Neuronal stem cell (in vitro differentiated cells): ENCODE data around the gene ANTXR1.

Experiments used
- DNase-seq: peaks from one replicate; pipeline ENCODE4 v3.0.0-alpha.2; 2013; ENCODE audit warnings: low spot score
- H2AFZ ChIP-seq: one replicate; pipeline ENCODE4 v1.6.1; 2013; ENCODE audit warnings: mild to moderate bottlenecking, low read length, inconsistent platforms
- H2AK5ac ChIP-seq: 2 replicates; pipeline ENCODE4 v1.6.1; 2013; ENCODE audit warnings: low read depth, mild to moderate bottlenecking, inconsistent platforms, low read length, moderate library complexity, mixed read lengths
- H2BK120ac ChIP-seq: 2 replicates; pipeline ENCODE4 v1.6.1; 2013; ENCODE audit warnings: low read depth, mild to moderate bottlenecking, inconsistent platforms, low read length, moderate library complexity, mixed read lengths
- H2BK12ac ChIP-seq: one replicate; pipeline ENCODE4 v1.6.1; 2013; ENCODE audit warnings: low read length, inconsistent platforms
- H2BK15ac ChIP-seq: 2 replicates; pipeline ENCODE4 v1.6.1; 2013; ENCODE audit warnings: mild to moderate bottlenecking, low read length, inconsistent platforms, mixed read lengths
- H2BK5ac ChIP-seq: one replicate; pipeline ENCODE4 v1.6.1; 2013; ENCODE audit warnings: inconsistent platforms, mild to moderate bottlenecking, low read length, moderate library complexity
- H3K14ac ChIP-seq: one replicate; pipeline ENCODE4 v1.6.1; 2013; ENCODE audit warnings: low read length, inconsistent platforms
- H3K18ac ChIP-seq: 2 replicates; pipeline ENCODE4 v1.6.1; 2013; ENCODE audit warnings: low read length, inconsistent platforms
- H3K23ac ChIP-seq: 2 replicates; pipeline ENCODE4 v1.6.1; 2013; ENCODE audit warnings: low read depth, mild to moderate bottlenecking, mixed read lengths, low read length, inconsistent platforms; ENCODE audit not compliant: poor library complexity
- H3K27ac ChIP-seq: replicated peaks from 3 replicates; pipeline ENCODE4 v1.5.1; 2013; ENCODE audit warnings: low read length, inconsistent platforms
- H3K27me3 ChIP-seq, 3 experiments: 2 replicates each; pipeline ENCODE4 v1.6.1; 2013; ENCODE audit warnings: low read length in 3 of 3, mild to moderate bottlenecking in 2 of 3, inconsistent platforms in 1 of 3, low read depth in 1 of 3, mixed read lengths in 1 of 3, moderate library complexity in 1 of 3; ENCODE audit not compliant: control insufficient read depth in 3 of 3, insufficient read depth in 3 of 3
- H3K36me3 ChIP-seq, 2 donors: replicated peaks in 1 of 2; 2 replicates each; pipeline ENCODE4 v1.6.1; 2013; ENCODE audit warnings: low read length in 2 of 2; ENCODE audit not compliant: control insufficient read depth in 2 of 2, insufficient read depth in 2 of 2
- H3K4ac ChIP-seq: 2 replicates; pipeline ENCODE4 v1.6.1; 2013; ENCODE audit warnings: inconsistent platforms, mild to moderate bottlenecking, low read length, moderate library complexity
- H3K4me1 ChIP-seq, 2 donors: 1 replicate in 1 of 2; 2 replicates in 1 of 2; pipeline ENCODE4 v1.6.1; 2013; ENCODE audit warnings: low read length in 2 of 2, low read depth in 1 of 2; ENCODE audit not compliant: control insufficient read depth in 2 of 2, insufficient read depth in 1 of 2
- H3K4me2 ChIP-seq: one replicate; pipeline ENCODE4 v1.6.1; 2013; ENCODE audit warnings: mild to moderate bottlenecking, low read length, inconsistent platforms; ENCODE audit not compliant: insufficient read depth, poor library complexity, severe bottlenecking
- H3K4me3 ChIP-seq, 2 donors: 2 replicates each; pipeline ENCODE4 v1.5.1; 2013; ENCODE audit warnings: low read length in 2 of 2, mild to moderate bottlenecking in 2 of 2, inconsistent platforms in 1 of 2, moderate library complexity in 1 of 2
- H3K79me1 ChIP-seq: one replicate; pipeline ENCODE4 v1.6.1; 2013; ENCODE audit warnings: low read depth, mild to moderate bottlenecking, inconsistent platforms, low read length, moderate library complexity
- H3K9ac ChIP-seq: one replicate; pipeline ENCODE4 v1.6.1; 2013; ENCODE audit warnings: mild to moderate bottlenecking, low read depth, low read length, inconsistent platforms; ENCODE audit not compliant: poor library complexity
- H3K9me3 ChIP-seq, 2 donors: replicated peaks in 1 of 2; 2 replicates each; pipeline versions ENCODE3 to v1.6.1; 2013; ENCODE audit warnings: low read length in 2 of 2, mild to moderate bottlenecking in 2 of 2, inconsistent platforms in 1 of 2, low read depth in 1 of 2, mixed read lengths in 1 of 2, moderate library complexity in 1 of 2; ENCODE audit not compliant: control insufficient read depth in 2 of 2, insufficient read depth in 1 of 2
- H4K8ac ChIP-seq: one replicate; pipeline ENCODE4 v1.6.1; 2013; ENCODE audit warnings: low read depth, mild to moderate bottlenecking, inconsistent platforms, low read length, moderate library complexity
- H4K91ac ChIP-seq: one replicate; pipeline ENCODE4 v1.6.1; 2013; ENCODE audit warnings: low read length, low read depth, mild to moderate bottlenecking, inconsistent platforms; ENCODE audit not compliant: poor library complexity
- WGBS, 2 donors: extraction: QIAGEN DNeasy Blood & Tissue Kit; methylation state at CpG; one replicate each; pipeline ENCODE4 v1.1.7; 2013; ENCODE audit warnings: missing lambda C conversion rate in 2 of 2, mixed read lengths in 1 of 2; ENCODE audit not compliant: insufficient read length in 2 of 2, insufficient replicate concordance in 1 of 2; ENCODE audit errors: extremely low coverage in 2 of 2; 5-methylcytosine and 5-hydroxymethylcytosine counted together

Gene ANTXR1

GRCh38 chr2:69103419-69103818 is 90.4 kb downstream of the ANTXR1 start:
- Histone ChIP-seq H3K27me3 (no peaks in the 10 kb centered on the region), H3K9me3 (no peaks in the 10 kb centered on the region), H2AFZ (no peak overlapping the region), H3K4me2 (no peak overlapping the region), H3K36me3 (peaks cover 6 to 83% of the 10 kb centered on the region in 2 donors), H3K18ac (no peak overlapping the region), H3K9ac (no peak overlapping the region), H2BK12ac (no peak overlapping the region), H2AK5ac (no peak overlapping the region), H4K91ac (no peak overlapping the region), H3K23ac (no peak overlapping the region), H3K79me1 (no peaks in the 10 kb centered on the region), H3K4ac (no peak overlapping the region), H2BK5ac (no peak overlapping the region), H4K8ac (no peak overlapping the region), H3K4me1 (peaks cover 0 to 8% of the 10 kb centered on the region in 2 donors), H2BK15ac (no peak overlapping the region), H3K4me3 (no peak overlapping the region), H2BK120ac (no peak overlapping the region), H3K27ac (no peak overlapping the region), H3K14ac (no peak overlapping the region)
- no CpG with 5 or more reads among the region's 5 CpGs for WGBS, 2 donors
- no peak for DNase-seq

- Histone ChIP-seq H3K4ac (no peak overlapping the region), H2AFZ (no peak overlapping the region), H3K14ac (no peak overlapping the region), H4K8ac (no peak overlapping the region), H4K91ac (no peak overlapping the region), H3K27ac (no peak overlapping the region), H3K9me3 (no peaks in the 10 kb centered on the region), H2BK15ac (no peak overlapping the region), H2BK12ac (no peak overlapping the region), H2AK5ac (no peak overlapping the region), H2BK120ac (no peak overlapping the region), H3K4me1 (peaks cover 0 to 8% of the 10 kb centered on the region in 2 donors), H3K18ac (no peak overlapping the region), H3K27me3 (no peaks in the 10 kb centered on the region), H3K23ac (no peak overlapping the region), H3K36me3 (peaks cover 6 to 87% of the 10 kb centered on the region in 2 donors), H3K4me3 (no peak overlapping the region), H2BK5ac (no peak overlapping the region), H3K79me1 (no peaks in the 10 kb centered on the region), H3K4me2 (no peak overlapping the region), H3K9ac (no peak overlapping the region)
- DNase-seq: no peak
- no CpG with 5 or more reads among the region's 3 CpGs for WGBS, 2 donors
Measured at GRCh38 chr2:69104261-69104660, 91.3 kb downstream of the ANTXR1 start.

- no peak overlapping the region for H3K27ac ChIP-seq
- DNase-seq: no peak
- H3K27me3 ChIP-seq: no peaks in the 10 kb centered on the region
- peaks cover 0 to 5% of the 10 kb centered on the region in 2 donors for H3K4me1 ChIP-seq
- no peaks in the 10 kb centered on the region for H3K9me3 ChIP-seq
- no peak overlapping the region for H3K14ac ChIP-seq
- no peak overlapping the region for H3K23ac ChIP-seq
- peaks cover 0 to 73% of the 10 kb centered on the region in 2 donors for H3K36me3 ChIP-seq
- H2AFZ ChIP-seq: no peak overlapping the region
- H3K9ac ChIP-seq: no peak overlapping the region
- no peak overlapping the region for H3K4me3 ChIP-seq
- no peak overlapping the region for H2BK120ac ChIP-seq
- H4K8ac ChIP-seq: no peak overlapping the region
- H3K79me1 ChIP-seq: no peaks in the 10 kb centered on the region
- H3K18ac ChIP-seq: no peak overlapping the region
- H3K4ac ChIP-seq: no peak overlapping the region
- no peak overlapping the region for H2BK12ac ChIP-seq
- H4K91ac ChIP-seq: no peak overlapping the region
- H2BK5ac ChIP-seq: no peak overlapping the region
- no peak overlapping the region for H2AK5ac ChIP-seq
- WGBS, 2 donors: no CpG with 5 or more reads among the region's 4 CpGs
- H3K4me2 ChIP-seq: no peak overlapping the region
- H2BK15ac ChIP-seq: no peak overlapping the region
Measured at GRCh38 chr2:69109255-69109654, 96.3 kb downstream of the ANTXR1 start.

- Histone ChIP-seq H2AFZ (no peak overlapping the region), H2AK5ac (no peak overlapping the region), H3K23ac (no peak overlapping the region), H2BK15ac (no peak overlapping the region), H3K36me3 (peaks cover 0 to 58% of the 10 kb centered on the region in 2 donors), H3K9me3 (no peaks in the 10 kb centered on the region), H3K4ac (no peak overlapping the region), H4K8ac (no peak overlapping the region), H3K27me3 (no peaks in the 10 kb centered on the region), H2BK120ac (no peak overlapping the region), H2BK5ac (no peak overlapping the region), H3K4me3 (no peak overlapping the region), H4K91ac (no peak overlapping the region), H3K79me1 (no peaks in the 10 kb centered on the region), H3K14ac (no peak overlapping the region), H3K4me2 (no peak overlapping the region), H3K9ac (no peak overlapping the region), H2BK12ac (no peak overlapping the region), H3K27ac (no peak overlapping the region), H3K4me1 (peaks cover 0 to 5% of the 10 kb centered on the region in 2 donors), H3K18ac (no peak overlapping the region)
- DNase-seq: no peak
- no CpG with 5 or more reads among the region's 1 CpG for WGBS, 2 donors
Measured at GRCh38 chr2:69111076-69111475, 98.1 kb downstream of the ANTXR1 start.
